Stimulated activated CD4-positive, alpha-beta T cell treated with anti-CD3 and anti-CD28 coated beads, Interleukin-1b, Interleukin-23, amount 100 ng/mL, for 4 hours (primary cell): ENCODE data around the gene ZDHHC11.
"Not testable (repeated sequence)": the region's sequence is repeated elsewhere in the genome, so short reads cannot be mapped to it uniquely, and the experiment has no call there.

Experiments
- DNase-seq, 2 donors: peaks; one replicate each; pipeline ENCODE4 v3.0.0-alpha.2; 2020; ENCODE audit warnings: low read depth in 2 of 2

ZDHHC11 gene

GRCh38 chr5:747303-747844 is 103.4 kb downstream of the ZDHHC11 start:
- not testable (repeated sequence) for DNase-seq

GRCh38 chr5:746258-746761 is 104.5 kb downstream of the ZDHHC11 start:
- no peak for DNase-seq
